Putamen (tissue), 1 donor: Measurements from ENCODE around the gene STARD13.
"Not testable (repeated sequence)": the region's sequence is repeated elsewhere in the genome, so short reads cannot be mapped to it uniquely, and the experiment has no call there.

Source experiments
- DNase-seq: peaks from one replicate; pipeline ENCODE4 v3.0.0-alpha.2; 2016; ENCODE audit warnings: low spot score

STARD13 gene

GRCh38 chr13:33197541-33197971, 88.0 kb downstream of the STARD13 start:
- DNase-seq = no peak

- no peak for DNase-seq
These were observed 88.8 kb downstream of the STARD13 start for GRCh38 chr13:33196767-33197166.

DNA sequence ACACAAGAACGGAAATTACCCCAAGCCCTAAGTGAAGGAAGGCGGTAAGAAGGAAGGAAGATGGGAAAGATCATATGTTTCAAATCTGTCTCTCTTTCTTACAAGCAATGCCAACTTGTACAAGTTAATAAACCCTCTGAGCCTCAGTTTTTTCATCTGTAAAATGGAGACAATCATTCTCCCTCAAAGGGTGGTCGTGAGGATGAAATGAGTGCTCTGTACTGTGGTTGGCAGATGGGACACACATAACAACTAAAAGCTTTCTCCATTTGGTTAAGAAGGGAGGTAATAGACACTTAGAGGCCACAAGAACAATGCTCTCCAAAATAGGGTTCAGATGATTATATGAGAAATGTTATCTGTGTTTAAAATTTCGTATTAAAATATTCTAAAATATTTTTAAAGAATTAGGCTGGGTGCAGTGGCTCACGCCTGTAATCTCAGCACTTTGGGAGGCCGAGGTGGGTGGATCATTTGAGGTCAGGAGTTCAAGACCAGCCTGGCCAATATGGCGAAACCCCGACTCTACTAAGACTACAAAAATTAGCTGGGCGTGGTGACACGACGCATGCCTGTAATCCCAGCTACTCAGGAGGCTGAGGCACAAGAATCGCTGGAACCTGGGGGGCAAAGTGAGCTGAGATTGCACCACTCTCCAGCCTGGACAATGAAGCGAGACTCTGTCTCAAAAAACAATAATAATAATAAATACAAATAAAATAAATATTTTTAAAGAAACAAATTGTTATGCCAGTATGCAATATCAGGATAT, 89.7 kb downstream of the STARD13 start:
- DNase-seq = no peak

DNA sequence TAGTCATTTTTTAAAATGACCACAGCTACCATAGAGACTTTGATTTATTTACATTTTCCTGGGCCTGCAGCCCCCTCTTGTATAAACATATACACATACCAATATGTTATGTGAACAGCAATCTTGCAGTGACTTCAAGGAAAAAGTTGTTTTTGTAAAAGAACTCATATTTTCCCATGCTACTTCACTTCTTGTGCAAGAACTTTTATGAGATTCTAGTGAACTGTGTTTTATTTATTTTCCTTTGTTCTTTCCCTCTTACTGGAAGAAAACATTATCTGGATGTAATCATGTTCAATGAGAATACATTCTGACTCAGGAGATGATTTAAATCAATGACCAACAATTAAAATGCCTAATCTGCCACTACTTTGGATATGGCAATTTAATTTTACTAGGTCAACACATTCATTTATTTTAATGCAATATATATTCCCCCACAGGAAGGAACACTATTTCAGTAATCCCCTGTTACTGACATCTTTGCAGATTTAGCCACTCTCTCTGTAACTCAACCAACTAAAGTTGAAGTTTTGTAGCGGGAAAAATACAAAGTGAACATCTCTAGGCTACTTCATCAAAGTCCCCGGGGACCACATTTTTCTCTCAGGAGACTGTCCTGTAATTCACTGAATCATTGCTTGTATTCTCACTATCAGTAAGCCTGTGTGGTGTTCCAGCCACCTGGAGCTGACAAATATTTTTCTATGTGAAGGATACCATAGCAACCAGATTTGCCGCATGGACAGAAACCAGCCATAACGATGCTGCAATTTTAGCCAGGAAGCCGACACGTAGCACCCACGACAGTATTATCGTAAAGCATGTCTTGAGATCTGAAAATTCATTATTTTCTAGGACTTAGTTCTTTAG, 90.5 kb downstream of the STARD13 start:
- DNase-seq = no peak

GRCh38 chr13:33193428-33193974, 92.1 kb downstream of the STARD13 start:
- DNase-seq = no peak

DNA sequence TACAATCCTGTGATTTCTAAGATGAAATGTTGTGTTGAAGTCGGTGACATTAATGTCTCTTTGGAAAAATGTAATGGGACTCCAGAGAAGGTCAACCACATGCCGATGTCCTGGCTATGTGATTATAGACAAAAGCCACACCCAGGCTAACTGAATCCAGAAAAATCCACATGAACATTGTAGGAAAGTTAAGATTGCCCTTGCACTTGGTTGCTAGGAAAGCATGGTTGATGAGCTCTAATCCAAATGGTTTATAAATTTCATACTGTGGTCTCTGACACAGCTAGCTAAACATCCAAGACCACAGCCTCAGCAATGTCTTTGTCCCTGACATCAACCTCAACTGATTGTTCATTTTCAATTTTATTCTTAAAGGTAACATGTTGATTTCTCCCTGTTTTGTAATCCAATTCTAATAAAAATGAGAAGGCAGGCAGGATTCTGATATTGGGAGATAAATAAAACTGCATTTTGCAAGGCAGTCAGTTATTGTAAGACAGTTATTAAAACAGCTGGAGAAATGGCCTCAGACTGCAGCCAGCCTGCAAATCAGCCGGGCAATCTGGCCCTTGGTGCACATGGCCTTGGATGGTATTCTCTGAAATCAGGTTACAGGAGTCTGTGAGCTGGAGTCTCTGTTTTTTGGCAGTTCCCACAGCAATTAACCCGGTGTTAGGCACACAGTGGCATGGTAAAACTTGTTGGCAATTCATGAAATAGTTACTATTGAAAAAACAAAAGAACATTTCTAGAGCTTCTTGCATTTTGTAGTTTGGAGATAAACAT, 93.9 kb downstream of the STARD13 start:
- DNase-seq = no peak

DNA sequence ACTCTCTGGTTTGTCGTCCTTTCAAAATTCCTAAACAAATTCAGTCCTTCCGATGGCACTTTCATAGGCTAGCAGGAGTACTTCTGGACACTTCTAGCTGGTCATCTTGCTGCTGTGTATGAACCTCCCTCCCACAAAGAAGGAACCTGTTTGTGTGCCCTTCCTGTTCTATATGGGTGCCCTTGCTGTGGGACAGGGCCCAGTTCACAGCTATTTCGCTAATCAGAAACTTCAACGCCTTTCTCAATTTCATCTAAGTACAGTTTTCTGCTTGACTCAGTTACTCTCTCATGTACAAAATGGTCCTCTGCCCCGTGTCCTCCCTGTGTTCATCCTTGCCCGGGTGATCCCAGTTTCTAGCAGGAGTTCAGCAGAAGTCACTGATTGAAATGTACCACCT, 96.1 kb downstream of the STARD13 start:
- no peak for DNase-seq

GRCh38 chr13:33188093-33188882, 97.3 kb downstream of the STARD13 start:
- no peak for DNase-seq

GRCh38 chr13:33186861-33187291, 98.7 kb downstream of the STARD13 start:
- peak; percentile 64 for DNase-seq

- DNase-seq = no peak
These were observed 99.7 kb downstream of the STARD13 start for GRCh38 chr13:33185853-33186252.

DNA sequence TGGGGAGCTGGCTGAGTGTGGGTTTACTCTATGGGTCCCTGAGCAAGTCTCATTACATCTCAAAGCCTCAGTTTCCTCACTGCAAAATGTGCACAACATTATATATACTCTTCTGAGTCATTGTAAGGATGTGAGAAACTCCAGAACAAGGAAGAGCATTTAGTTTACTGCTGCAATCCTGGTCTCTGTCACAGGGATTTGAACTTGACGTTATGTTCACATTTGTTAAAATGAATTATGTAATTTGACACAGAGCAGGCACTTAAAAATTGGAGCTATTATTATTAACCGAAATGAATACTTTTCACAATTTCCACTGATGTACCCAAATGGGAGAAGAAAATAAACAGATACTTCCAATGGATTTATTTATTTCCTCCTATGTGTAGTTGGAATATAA, 101.0 kb downstream of the STARD13 start:
- no peak for DNase-seq

DNA sequence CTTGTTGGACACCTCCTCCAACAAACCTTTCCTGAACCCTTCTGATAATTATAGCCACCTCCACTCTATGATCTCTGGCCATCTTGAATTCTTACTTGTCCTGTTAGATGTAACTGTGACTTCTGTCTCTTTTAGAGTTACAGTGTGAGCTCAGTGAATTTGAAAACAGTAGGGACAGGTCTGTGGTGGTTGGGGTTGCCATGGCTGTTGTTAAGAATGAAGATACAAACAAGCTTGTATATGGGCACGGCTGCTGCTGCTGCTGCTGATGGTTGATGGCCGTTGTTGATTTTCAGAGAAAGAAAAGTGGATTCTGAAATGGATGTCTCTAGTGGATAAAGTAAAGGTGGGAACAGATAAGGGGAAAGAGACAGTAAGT, 101.5 kb downstream of the STARD13 start:
- no peak for DNase-seq

DNA sequence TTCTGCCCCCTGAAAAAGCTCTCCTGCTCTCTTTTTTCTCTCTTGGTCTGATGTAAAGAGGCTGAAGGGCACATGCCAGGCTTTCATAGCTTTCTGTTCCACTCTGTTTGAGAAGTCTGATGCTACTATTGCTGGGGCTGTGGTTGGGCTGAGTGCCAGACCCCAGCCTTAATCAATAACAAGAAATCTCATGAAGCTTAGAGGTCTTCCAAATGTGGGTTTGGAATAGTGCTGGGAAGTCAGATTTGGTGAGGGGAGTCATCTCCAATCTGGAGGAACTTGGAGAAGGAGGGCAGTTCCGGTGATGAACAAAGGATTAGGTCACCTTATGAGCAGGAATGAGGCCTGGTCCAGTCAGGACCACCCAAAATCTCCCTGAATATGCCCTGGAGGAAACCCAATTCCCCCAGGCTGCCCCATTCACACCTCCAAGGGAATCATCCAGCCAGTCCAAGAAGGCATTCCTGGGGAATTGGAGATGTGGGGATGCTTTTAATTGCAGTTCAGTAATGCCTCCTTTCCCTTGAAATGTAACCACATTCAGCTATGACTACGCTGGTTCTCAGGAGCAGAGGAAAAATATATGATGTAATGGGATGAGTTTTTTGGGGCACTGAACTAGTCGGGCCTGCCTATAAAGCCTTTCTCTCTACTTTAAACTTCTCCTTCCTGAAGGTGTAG, 102.0 kb downstream of the STARD13 start:
- DNase-seq = no peak

DNA sequence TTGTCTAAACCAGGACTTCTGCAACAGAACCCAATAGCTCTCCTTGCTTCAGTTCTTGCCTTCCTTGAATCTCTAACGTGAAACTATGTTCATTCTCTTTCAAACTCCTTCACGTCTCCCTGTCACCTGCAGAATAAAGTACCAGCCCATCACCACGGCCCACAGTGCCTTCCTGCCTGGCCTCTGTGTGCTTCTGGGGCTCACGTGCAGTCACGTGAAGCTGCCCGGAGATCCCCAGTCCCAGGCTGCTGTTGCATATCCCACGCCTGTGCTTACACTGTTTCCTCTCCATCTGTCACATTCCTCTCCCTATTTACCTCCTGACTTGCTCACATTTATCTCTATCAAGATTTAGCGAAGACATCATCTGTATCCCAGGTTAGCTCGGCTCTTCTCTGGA, 102.8 kb downstream of the STARD13 start:
- DNase-seq = no peak

- DNase-seq = no peak
These were observed 104.3 kb downstream of the STARD13 start for GRCh38 chr13:33181264-33181663.

GRCh38 chr13:33180122-33180804, 105.3 kb downstream of the STARD13 start:
- no peak for DNase-seq

GRCh38 chr13:33179463-33179862, 106.1 kb downstream of the STARD13 start:
- no peak for DNase-seq

DNA sequence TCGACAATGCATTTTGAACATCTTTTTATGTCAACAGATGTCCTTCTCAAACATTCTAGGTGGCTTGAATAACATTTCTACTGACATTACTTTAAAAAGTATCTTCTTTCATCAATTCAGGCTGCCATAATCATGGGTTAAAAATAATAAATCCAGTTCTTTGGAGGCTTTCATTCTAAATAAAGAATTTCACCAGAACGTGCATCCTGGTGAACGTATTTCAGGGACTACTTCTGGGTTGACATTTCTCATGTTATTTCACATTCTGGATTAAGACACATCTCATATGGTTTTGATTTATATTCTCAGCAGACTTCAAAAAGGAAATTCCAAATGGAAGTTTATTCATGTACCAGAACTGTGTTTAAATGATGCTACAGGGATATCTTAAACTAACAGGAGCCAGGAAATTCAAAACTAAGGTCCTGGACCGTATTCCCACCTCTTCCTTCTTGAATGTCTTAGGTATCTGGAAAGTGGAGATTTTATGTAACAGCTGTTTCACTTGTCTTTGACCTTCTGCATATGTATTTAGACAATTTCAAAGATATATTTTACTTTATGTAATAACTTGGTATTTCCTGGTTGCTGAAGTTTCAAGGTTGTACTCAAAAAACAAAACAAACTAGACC, 107.2 kb downstream of the STARD13 start:
- DNase-seq = no peak

- not testable (repeated sequence) for DNase-seq
These were observed 108.0 kb downstream of the STARD13 start for GRCh38 chr13:33177340-33178208.
